HepG2 (cell line): ENCODE measurements around the gene CTSD. TPM values are rescaled to one million over a fixed set of nuclear protein-coding genes. Genes with fewer than 3 reads are reported as not detected.
A peak's percentile ranks its signal among the peaks of the same experiment; 100 is the strongest.

Experiments
- ATAC-seq: fragments of 200-7000 bp; cut with Tn5 transposase; 3 replicates; pipeline ENCODE4 v1.9.1; 2020; ENCODE audit warnings: mild to moderate bottlenecking, moderate library complexity
- BruUV-seq: library from RNA; stranded (reverse); fragments of 400-500 nt; replicated peaks from 2 replicates; lab custom pipeline; 2021; lab: Mats Ljungman, UMichigan
- CTCF ChIA-PET: fragments of 300-600 bp; formaldehyde crosslinking; extraction: SDS; loops from one replicate; lab custom pipeline; 2021; ENCODE audit warnings: low total read pairs, inconsistent platforms, low intra/inter-chr PET ratio; lab: Yijun Ruan, JAX
- POLR2A ChIA-PET: fragments of 350-600 bp; sonication (Branson Sonifier 250); formaldehyde crosslinking; loops from one replicate; lab custom pipeline; 2020; ENCODE audit warnings: antibody characterized with exemption, inconsistent platforms; lab: Yijun Ruan, JAX
- DNase-seq: peaks from one replicate; pipeline ENCODE4 v3.0.0-alpha.2; 2015; ENCODE audit warnings: low spot score
- FAIRE-seq: peaks from 3 replicates; lab custom pipeline; 2011; peaks lifted over from hg19 to GRCh38; lab: Jason Lieb, UNC
- H2AFZ ChIP-seq: one replicate; pipeline ENCODE4 v1.6.1; 2011; ENCODE audit warnings: low read length, inconsistent platforms
- H3K27ac ChIP-seq: fragments of 300-600 bp; 3 replicates; pipeline ENCODE4 v1.8.0; 2011; ENCODE audit warnings: mixed run types, mild to moderate bottlenecking, mixed read lengths, low read length, inconsistent platforms; ENCODE audit not compliant: insufficient read depth; ENCODE audit errors: extremely low read length
- H3K27me3 ChIP-seq, 2 experiments: fragments of 200-600 bp in 1 of 2; 2 replicates in 1 of 2; 3 replicates in 1 of 2; pipeline versions ENCODE4 v1.6.0 to v1.8.0; 2011; ENCODE audit warnings: low read length in 2 of 2, mild to moderate bottlenecking in 2 of 2, moderate library complexity in 2 of 2, inconsistent platforms in 1 of 2; ENCODE audit not compliant: insufficient read depth in 2 of 2, control insufficient read depth in 1 of 2
- H3K36me3 ChIP-seq, 2 experiments: fragments of 200-600 bp in 1 of 2; replicated peaks in 1 of 2; 2 replicates in 1 of 2; 3 replicates in 1 of 2; pipeline versions ENCODE4 v1.5.1 to v1.8.0; 2011; ENCODE audit warnings: low read length in 2 of 2, inconsistent platforms in 1 of 2; ENCODE audit not compliant: insufficient read depth in 2 of 2, control insufficient read depth in 1 of 2
- H3K4me1 ChIP-seq: 2 replicates; pipeline ENCODE4 v1.5.1; 2012; ENCODE audit warnings: low read length, inconsistent platforms; ENCODE audit not compliant: insufficient read depth
- H3K4me2 ChIP-seq: 2 replicates; pipeline ENCODE4 v1.6.0; 2011; ENCODE audit warnings: low read depth, low read length, inconsistent platforms
- H3K4me3 ChIP-seq, 3 experiments: fragments of 200-600 bp in 1 of 3; sonication (generic), shearing (Covaris generic) in 1 of 3; replicated peaks in 1 of 3; 2 replicates each; pipeline ENCODE4 v1.5.1; 2011 to 2016; ENCODE audit warnings: low read length in 3 of 3, inconsistent platforms in 2 of 3, low read depth in 2 of 3, mild to moderate bottlenecking in 2 of 3, control low read depth in 1 of 3, mixed read lengths in 1 of 3; ENCODE audit not compliant: insufficient read depth in 1 of 3
- H3K79me2 ChIP-seq: one replicate; pipeline ENCODE4 v1.6.1; 2011; ENCODE audit warnings: low read length, inconsistent platforms; ENCODE audit not compliant: insufficient read depth
- H3K9ac ChIP-seq: 2 replicates; pipeline ENCODE4 v1.6.0; 2011; ENCODE audit warnings: mild to moderate bottlenecking, low read depth, low read length, inconsistent platforms; ENCODE audit not compliant: insufficient read depth
- H3K9me3 ChIP-seq: 2 replicates; pipeline ENCODE4 v1.5.1; 2012; ENCODE audit warnings: mild to moderate bottlenecking, low read length
- H4K20me1 ChIP-seq: 2 replicates; pipeline ENCODE4 v1.6.0; 2011; ENCODE audit warnings: inconsistent platforms, mild to moderate bottlenecking, low read length, moderate library complexity; ENCODE audit not compliant: insufficient read depth
- ARNTL ChIP-seq: sonication (generic); formaldehyde crosslinking; IDR thresholded peaks from 2 replicates; pipeline ENCODE4 v1.4.0; 2020; ENCODE audit warnings: mild to moderate bottlenecking, missing genetic modification reagents
- ATM ChIP-seq: fragments of 450-650 bp; IDR thresholded peaks from 2 replicates; pipeline ENCODE4 v1.7.1; 2017; ENCODE audit warnings: mild to moderate bottlenecking, borderline replicate concordance
- HDAC6 ChIP-seq: fragments of 200-600 bp; sonication (generic); IDR thresholded peaks from 2 replicates; pipeline ENCODE4 v1.7.0; 2017; ENCODE audit warnings: mild to moderate bottlenecking, antibody characterized with exemption, low read length, low read depth
- KDM2A ChIP-seq: sonication (generic); formaldehyde crosslinking; IDR thresholded peaks from 2 replicates; pipeline ENCODE4 v1.4.0; 2020; ENCODE audit warnings: low read depth, missing genetic modification reagents, borderline replicate concordance
- KLF16 ChIP-seq, 2 experiments: sonication (generic) in 1 of 2; formaldehyde crosslinking in 1 of 2; IDR thresholded peaks; 2 replicates each; pipeline versions ENCODE4 v1.6.1 to v1.8.0; 2016 to 2023; ENCODE audit warnings: missing genetic modification reagents in 2 of 2, missing compliant biosample characterization in 1 of 2
- PBX3 ChIP-seq: sonication (generic); formaldehyde crosslinking; IDR thresholded peaks from 2 replicates; pipeline ENCODE4 v1.8.1; 2023; ENCODE audit warnings: missing genetic modification reagents, inconsistent platforms, borderline replicate concordance
- POGK ChIP-seq: sonication (generic); formaldehyde crosslinking; conservative IDR thresholded peaks from 2 replicates; pipeline ENCODE4 v1.8.0; 2022; ENCODE audit warnings: mild to moderate bottlenecking, moderate library complexity, missing genetic modification reagents
- RAD21 ChIP-seq: fragments of 450-650 bp; formaldehyde crosslinking; IDR thresholded peaks from 2 replicates; pipeline ENCODE4 v1.5.0; 2020; ENCODE audit warnings: mild to moderate bottlenecking
- RBFOX2 ChIP-seq: fragments of 200-400 bp; formaldehyde crosslinking; IDR thresholded peaks from 2 replicates; pipeline ENCODE4 v1.6.1; 2017; ENCODE audit warnings: low read depth, mild to moderate bottlenecking, low read length
- ZFAT ChIP-seq: sonication (generic); formaldehyde crosslinking; conservative IDR thresholded peaks from 2 replicates; pipeline ENCODE4 v1.8.1; 2023; ENCODE audit warnings: missing genetic modification reagents, inconsistent platforms
- ZNF326 ChIP-seq: sonication (generic); formaldehyde crosslinking; IDR thresholded peaks from 2 replicates; pipeline ENCODE4 v1.4.0; 2020; ENCODE audit warnings: missing genetic modification reagents, borderline replicate concordance
- ZNF446 ChIP-seq: sonication (generic); formaldehyde crosslinking; IDR thresholded peaks from 2 replicates; pipeline ENCODE4 v1.5.0; 2020; ENCODE audit warnings: mild to moderate bottlenecking, missing genetic modification reagents
- WGBS: methylation state at CpG from one replicate; pipeline ENCODE4 v1.1.6; 2017; ENCODE audit warnings: low lambda C conversion rate; 5-methylcytosine and 5-hydroxymethylcytosine counted together
- in situ Hi-C: cut with HindIII; loops from 2 replicates; pipeline ENCODE4 v1.10.0; 2017; ENCODE audit warnings: low pct_unique_long_range_greater_than_20kb; ENCODE audit not compliant: extremely low pct_ligation_motif_present
- intact Hi-C: fragments of 100-400 bp; cut with micrococcal nuclease; formaldehyde crosslinking; loops from one replicate; pipeline ENCODE4 v1.10.0; 2022; ENCODE audit not compliant: unreplicated experiment
- polyA plus RNA-seq, 8 experiments: library from polyadenylated mRNA; depleted of rRNA in 3 of 8; stranded (reverse) in 7 of 8; unstranded in 1 of 8; fragments of >200 nt; fragmentation: Illumina TruSeq in 4 of 8; extraction: Trizol in 4 of 8; gene quantifications; 2 replicates each; pipeline versions ENCODE4 v1.2.1 to v1.2.3, GENCODE V29; 2011 to 2016; ENCODE audit warnings: low read depth in 4 of 8, missing spikeins in 1 of 8, mixed read lengths in 1 of 8; ENCODE audit not compliant: insufficient read depth in 1 of 8
- total RNA-seq, 5 experiments: library from RNA; depleted of rRNA; stranded (reverse); fragments of >200 nt; fragmentation: Illumina TruSeq; extraction: Trizol; gene quantifications; 2 replicates each; pipeline ENCODE4 v1.2.3, GENCODE V29; 2016; ENCODE audit warnings: low read depth in 1 of 5
- TF ChIP-seq, protein P1 (sequence below): sonication (generic); formaldehyde crosslinking; IDR thresholded peaks from 2 replicates; pipeline ENCODE4 v1.4.0; 2020; ENCODE audit warnings: missing genetic modification reagents, mild to moderate bottlenecking, borderline replicate concordance
- TF ChIP-seq, protein P2 (sequence below): sonication (generic); formaldehyde crosslinking; IDR thresholded peaks from 2 replicates; pipeline ENCODE4 v1.4.0; 2020; ENCODE audit warnings: mild to moderate bottlenecking, missing genetic modification reagents

Gene CTSD
- total and polyA plus RNA-seq, 2 of the 13 experiments (the other 11 are each of a cell fraction or from before 2014, with no cell fraction given): 143 to 230 TPM

DNA sequence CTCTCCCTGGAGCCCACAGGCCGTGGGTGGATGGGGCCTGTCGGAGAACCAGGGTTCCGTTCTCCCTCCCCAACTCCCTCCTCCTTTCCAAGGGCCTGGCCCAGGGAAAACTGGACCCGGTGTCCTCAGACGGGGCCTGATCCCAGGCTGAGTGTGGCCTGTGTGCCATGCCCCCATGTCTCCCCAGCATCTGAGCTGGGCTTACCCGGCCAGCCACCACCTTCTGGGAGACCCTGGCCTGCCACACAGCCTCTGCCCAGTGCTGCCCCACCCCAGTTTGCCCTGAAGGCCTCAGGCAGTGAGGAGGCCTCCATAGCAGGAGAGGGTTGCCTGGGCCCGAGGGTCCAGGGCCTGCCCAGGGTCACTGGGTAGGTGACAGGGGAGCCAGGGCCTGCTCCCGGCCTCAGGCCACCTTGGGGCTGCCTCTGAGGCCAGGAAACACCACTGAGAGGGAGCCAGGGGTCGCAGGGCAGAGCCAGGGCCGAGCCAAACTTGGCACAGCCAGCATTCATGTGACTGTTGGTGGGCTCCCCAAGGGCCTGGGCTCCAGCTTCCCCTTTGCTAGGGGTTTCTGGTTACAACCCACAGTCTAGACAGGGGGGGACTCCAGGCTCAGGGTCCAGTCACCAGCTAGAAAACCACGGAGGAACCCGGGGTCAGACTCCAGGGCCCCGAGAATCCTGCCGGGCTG is 12.7 kb downstream of the CTSD start:
- ChIA-PET POLR2A (interaction anchor here (1.0 to 1.5 kb wide), 4 partner anchors 11 to 99 kb away, joined by 3 to 9 read pairs (median 6); partner anchors contain the start of gene CTSD), CTCF (no interaction called here)
- H3K4me1 ChIP-seq: peaks cover 22% of the 10 kb centered on the region; the same call in 1 of the 2 replicates
- H3K4me2 ChIP-seq: no peak overlapping the region
- in situ Hi-C loops (no loop called here), intact Hi-C loops (no loop called here)
- H2AFZ ChIP-seq: no peak overlapping the region
- H3K79me2 ChIP-seq: no peaks in the 10 kb centered on the region
- peak overlapping the region in 1 of 3 experiments; percentile 18; a peak in 1 of 6 replicates for H3K4me3 ChIP-seq
- no peak overlapping the region for H3K9ac ChIP-seq
- DNase-seq: no peak
- H4K20me1 ChIP-seq: peaks cover 6% of the 10 kb centered on the region
- H3K36me3 ChIP-seq: peaks cover 10 to 18% of the 10 kb centered on the region in 2 experiments; a peak in 3 of 5 replicates
- H3K9me3 ChIP-seq: no peaks in the 10 kb centered on the region
- H3K27ac ChIP-seq: no peak overlapping the region
- ATAC-seq: peak; percentile 11
- WGBS: 28% methylated on average over 5 of the region's 14 CpGs
- FAIRE-seq: no peak
- peaks cover 0 to 3% of the 10 kb centered on the region in 2 experiments; a peak in 2 of 5 replicates for H3K27me3 ChIP-seq
- BruUV-seq: no TSS peak
- TF ChIP-seq ZFAT (CRISPR knock-in tag) (no peak), ZNF446 (CRISPR knock-in tag) (no peak), RBFOX2 (peak; percentile 46; the same call in 1 of the 2 replicates), ZNF326 (peak; percentile 71; the same call in 1 of the 2 replicates), PBX3 (CRISPR knock-in tag) (no peak), KLF16 (CRISPR knock-in tag; IDR thresholded peaks at IDR 0.05) (no peak), HDAC6 (no peak), KDM2A (CRISPR knock-in tag) (peak; percentile 59; the same call in 1 of the 2 replicates), ATM (no peak), ARNTL (CRISPR knock-in tag) (no peak), POGK (CRISPR knock-in tag) (no peak), RAD21 (CRISPR knock-in tag) (no peak)
- TF ChIP-seq, protein P1, sequence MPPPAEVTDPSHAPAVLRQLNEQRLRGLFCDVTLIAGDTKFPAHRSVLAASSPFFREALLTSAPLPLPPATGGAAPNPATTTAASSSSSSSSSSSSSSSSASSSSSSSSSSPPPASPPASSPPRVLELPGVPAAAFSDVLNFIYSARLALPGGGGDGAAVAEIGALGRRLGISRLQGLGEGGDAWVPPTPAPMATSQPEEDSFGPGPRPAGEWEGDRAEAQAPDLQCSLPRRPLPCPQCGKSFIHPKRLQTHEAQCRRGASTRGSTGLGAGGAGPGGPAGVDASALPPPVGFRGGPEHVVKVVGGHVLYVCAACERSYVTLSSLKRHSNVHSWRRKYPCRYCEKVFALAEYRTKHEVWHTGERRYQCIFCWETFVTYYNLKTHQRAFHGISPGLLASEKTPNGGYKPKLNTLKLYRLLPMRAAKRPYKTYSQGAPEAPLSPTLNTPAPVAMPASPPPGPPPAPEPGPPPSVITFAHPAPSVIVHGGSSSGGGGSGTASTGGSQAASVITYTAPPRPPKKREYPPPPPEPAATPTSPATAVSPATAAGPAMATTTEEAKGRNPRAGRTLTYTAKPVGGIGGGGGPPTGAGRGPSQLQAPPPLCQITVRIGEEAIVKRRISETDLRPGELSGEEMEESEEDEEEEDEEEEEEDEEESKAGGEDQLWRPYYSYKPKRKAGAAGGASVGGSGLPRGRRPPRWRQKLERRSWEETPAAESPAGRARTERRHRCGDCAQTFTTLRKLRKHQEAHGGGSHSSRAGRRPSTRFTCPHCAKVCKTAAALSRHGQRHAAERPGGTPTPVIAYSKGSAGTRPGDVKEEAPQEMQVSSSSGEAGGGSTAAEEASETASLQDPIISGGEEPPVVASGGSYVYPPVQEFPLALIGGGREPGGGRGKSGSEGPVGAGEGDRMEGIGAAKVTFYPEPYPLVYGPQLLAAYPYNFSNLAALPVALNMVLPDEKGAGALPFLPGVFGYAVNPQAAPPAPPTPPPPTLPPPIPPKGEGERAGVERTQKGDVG (CRISPR knock-in tag): no peak
- TF ChIP-seq, protein P2, sequence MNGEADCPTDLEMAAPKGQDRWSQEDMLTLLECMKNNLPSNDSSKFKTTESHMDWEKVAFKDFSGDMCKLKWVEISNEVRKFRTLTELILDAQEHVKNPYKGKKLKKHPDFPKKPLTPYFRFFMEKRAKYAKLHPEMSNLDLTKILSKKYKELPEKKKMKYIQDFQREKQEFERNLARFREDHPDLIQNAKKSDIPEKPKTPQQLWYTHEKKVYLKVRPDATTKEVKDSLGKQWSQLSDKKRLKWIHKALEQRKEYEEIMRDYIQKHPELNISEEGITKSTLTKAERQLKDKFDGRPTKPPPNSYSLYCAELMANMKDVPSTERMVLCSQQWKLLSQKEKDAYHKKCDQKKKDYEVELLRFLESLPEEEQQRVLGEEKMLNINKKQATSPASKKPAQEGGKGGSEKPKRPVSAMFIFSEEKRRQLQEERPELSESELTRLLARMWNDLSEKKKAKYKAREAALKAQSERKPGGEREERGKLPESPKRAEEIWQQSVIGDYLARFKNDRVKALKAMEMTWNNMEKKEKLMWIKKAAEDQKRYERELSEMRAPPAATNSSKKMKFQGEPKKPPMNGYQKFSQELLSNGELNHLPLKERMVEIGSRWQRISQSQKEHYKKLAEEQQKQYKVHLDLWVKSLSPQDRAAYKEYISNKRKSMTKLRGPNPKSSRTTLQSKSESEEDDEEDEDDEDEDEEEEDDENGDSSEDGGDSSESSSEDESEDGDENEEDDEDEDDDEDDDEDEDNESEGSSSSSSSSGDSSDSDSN: peak; percentile 15; the same call in 1 of the 2 replicates
